HepG2 (cell line): ENCODE measurements around the gene TRPC4AP. TPM values are rescaled to one million over a fixed set of nuclear protein-coding genes. Genes with fewer than 3 reads are reported as not detected.

Experiments used
- ATAC-seq: fragments of 200-7000 bp; cut with Tn5 transposase; 3 replicates; pipeline ENCODE4 v1.9.1; 2020; ENCODE audit warnings: mild to moderate bottlenecking, moderate library complexity
- BruUV-seq: library from RNA; stranded (reverse); fragments of 400-500 nt; replicated peaks from 2 replicates; lab custom pipeline; 2021; lab: Mats Ljungman, UMichigan
- CTCF ChIA-PET: fragments of 300-600 bp; formaldehyde crosslinking; extraction: SDS; loops from one replicate; lab custom pipeline; 2021; ENCODE audit warnings: low total read pairs, inconsistent platforms, low intra/inter-chr PET ratio; lab: Yijun Ruan, JAX
- POLR2A ChIA-PET: fragments of 350-600 bp; sonication (Branson Sonifier 250); formaldehyde crosslinking; loops from one replicate; lab custom pipeline; 2020; ENCODE audit warnings: antibody characterized with exemption, inconsistent platforms; lab: Yijun Ruan, JAX
- DNase-seq: peaks from one replicate; pipeline ENCODE4 v3.0.0-alpha.2; 2015; ENCODE audit warnings: low spot score
- FAIRE-seq: peaks from 3 replicates; lab custom pipeline; 2011; peaks lifted over from hg19 to GRCh38; lab: Jason Lieb, UNC
- H2AFZ ChIP-seq: one replicate; pipeline ENCODE4 v1.6.1; 2011; ENCODE audit warnings: low read length, inconsistent platforms
- H3K27ac ChIP-seq: fragments of 300-600 bp; 3 replicates; pipeline ENCODE4 v1.8.0; 2011; ENCODE audit warnings: mixed run types, mild to moderate bottlenecking, mixed read lengths, low read length, inconsistent platforms; ENCODE audit not compliant: insufficient read depth; ENCODE audit errors: extremely low read length
- H3K27me3 ChIP-seq, 2 experiments: fragments of 200-600 bp in 1 of 2; 2 replicates in 1 of 2; 3 replicates in 1 of 2; pipeline versions ENCODE4 v1.6.0 to v1.8.0; 2011; ENCODE audit warnings: low read length in 2 of 2, mild to moderate bottlenecking in 2 of 2, moderate library complexity in 2 of 2, inconsistent platforms in 1 of 2; ENCODE audit not compliant: insufficient read depth in 2 of 2, control insufficient read depth in 1 of 2
- H3K36me3 ChIP-seq, 2 experiments: fragments of 200-600 bp in 1 of 2; replicated peaks in 1 of 2; 2 replicates in 1 of 2; 3 replicates in 1 of 2; pipeline versions ENCODE4 v1.5.1 to v1.8.0; 2011; ENCODE audit warnings: low read length in 2 of 2, inconsistent platforms in 1 of 2; ENCODE audit not compliant: insufficient read depth in 2 of 2, control insufficient read depth in 1 of 2
- H3K4me1 ChIP-seq: 2 replicates; pipeline ENCODE4 v1.5.1; 2012; ENCODE audit warnings: low read length, inconsistent platforms; ENCODE audit not compliant: insufficient read depth
- H3K4me2 ChIP-seq: 2 replicates; pipeline ENCODE4 v1.6.0; 2011; ENCODE audit warnings: low read depth, low read length, inconsistent platforms
- H3K4me3 ChIP-seq, 3 experiments: fragments of 200-600 bp in 1 of 3; sonication (generic), shearing (Covaris generic) in 1 of 3; replicated peaks in 1 of 3; 2 replicates each; pipeline ENCODE4 v1.5.1; 2011 to 2016; ENCODE audit warnings: low read length in 3 of 3, inconsistent platforms in 2 of 3, low read depth in 2 of 3, mild to moderate bottlenecking in 2 of 3, control low read depth in 1 of 3, mixed read lengths in 1 of 3; ENCODE audit not compliant: insufficient read depth in 1 of 3
- H3K79me2 ChIP-seq: one replicate; pipeline ENCODE4 v1.6.1; 2011; ENCODE audit warnings: low read length, inconsistent platforms; ENCODE audit not compliant: insufficient read depth
- H3K9ac ChIP-seq: 2 replicates; pipeline ENCODE4 v1.6.0; 2011; ENCODE audit warnings: mild to moderate bottlenecking, low read depth, low read length, inconsistent platforms; ENCODE audit not compliant: insufficient read depth
- H3K9me3 ChIP-seq: 2 replicates; pipeline ENCODE4 v1.5.1; 2012; ENCODE audit warnings: mild to moderate bottlenecking, low read length
- H4K20me1 ChIP-seq: 2 replicates; pipeline ENCODE4 v1.6.0; 2011; ENCODE audit warnings: inconsistent platforms, mild to moderate bottlenecking, low read length, moderate library complexity; ENCODE audit not compliant: insufficient read depth
- GABPA ChIP-seq, 2 experiments: IDR thresholded peaks; 2 replicates each; pipeline ENCODE4 v1.6.1; 2011 to 2016; ENCODE audit warnings: low read depth in 2 of 2, low read length in 1 of 2, missing biosample characterization in 1 of 2, missing genetic modification characterization in 1 of 2
- HMGXB4 ChIP-seq, 2 experiments: sonication (generic) in 1 of 2; formaldehyde crosslinking in 1 of 2; IDR thresholded peaks; 2 replicates each; pipeline versions ENCODE4 v1.4.0 to v1.6.1; 2018 to 2020; ENCODE audit warnings: missing genetic modification reagents in 2 of 2, borderline replicate concordance in 1 of 2, low read depth in 1 of 2, mild to moderate bottlenecking in 1 of 2, missing biosample characterization in 1 of 2
- KDM3A ChIP-seq: IDR thresholded peaks from 2 replicates; pipeline ENCODE4 v1.6.1; 2018; ENCODE audit warnings: low read depth, missing compliant biosample characterization
- KDM5B ChIP-seq: sonication (generic); formaldehyde crosslinking; IDR thresholded peaks from 2 replicates; pipeline ENCODE4 v1.4.0; 2020; ENCODE audit warnings: missing genetic modification reagents, mild to moderate bottlenecking, borderline replicate concordance
- MIER2 ChIP-seq: IDR thresholded peaks from 2 replicates; pipeline ENCODE4 v1.6.1; 2016; ENCODE audit warnings: missing biosample characterization, missing genetic modification reagents
- NRL ChIP-seq: sonication (generic); formaldehyde crosslinking; IDR thresholded peaks from 2 replicates; pipeline ENCODE4 v1.5.0; 2020; ENCODE audit warnings: missing genetic modification reagents, mild to moderate bottlenecking, moderate library complexity, borderline replicate concordance
- SRSF4 ChIP-seq: fragments of 200-400 bp; formaldehyde crosslinking; IDR thresholded peaks from one replicate; pipeline ENCODE4 v1.6.1; 2018; ENCODE audit warnings: mild to moderate bottlenecking, low read depth, low read length, moderate library complexity; ENCODE audit not compliant: poor library complexity, severe bottlenecking
- TMF1 ChIP-seq: sonication (generic); formaldehyde crosslinking; IDR thresholded peaks from 2 replicates; pipeline ENCODE4 v1.8.1; 2022; ENCODE audit warnings: low read depth, missing genetic modification reagents
- ZBTB49 ChIP-seq: sonication (generic); formaldehyde crosslinking; IDR thresholded peaks from 2 replicates; pipeline ENCODE4 v1.4.0; 2020; ENCODE audit warnings: missing genetic modification reagents, borderline replicate concordance
- ZNF563 ChIP-seq: sonication (generic); formaldehyde crosslinking; IDR thresholded peaks from 2 replicates; pipeline ENCODE4 v1.8.0; 2022; ENCODE audit warnings: mild to moderate bottlenecking, moderate library complexity, missing genetic modification reagents
- ZNF569 ChIP-seq: sonication (generic); formaldehyde crosslinking; IDR thresholded peaks from 2 replicates; pipeline ENCODE4 v1.5.0; 2020; ENCODE audit warnings: mild to moderate bottlenecking, missing genetic modification reagents, moderate library complexity, borderline replicate concordance
- ZSCAN9 ChIP-seq: IDR thresholded peaks from 2 replicates; pipeline ENCODE4 v1.6.1; 2016; ENCODE audit warnings: borderline replicate concordance
- WGBS: methylation state at CpG from one replicate; pipeline ENCODE4 v1.1.6; 2017; ENCODE audit warnings: low lambda C conversion rate; 5-methylcytosine and 5-hydroxymethylcytosine counted together
- in situ Hi-C: cut with HindIII; loops from 2 replicates; pipeline ENCODE4 v1.10.0; 2017; ENCODE audit warnings: low pct_unique_long_range_greater_than_20kb; ENCODE audit not compliant: extremely low pct_ligation_motif_present
- intact Hi-C: fragments of 100-400 bp; cut with micrococcal nuclease; formaldehyde crosslinking; loops from one replicate; pipeline ENCODE4 v1.10.0; 2022; ENCODE audit not compliant: unreplicated experiment
- polyA plus RNA-seq, 8 experiments: library from polyadenylated mRNA; depleted of rRNA in 3 of 8; stranded (reverse) in 7 of 8; unstranded in 1 of 8; fragments of >200 nt; fragmentation: Illumina TruSeq in 4 of 8; extraction: Trizol in 4 of 8; gene quantifications; 2 replicates each; pipeline versions ENCODE4 v1.2.1 to v1.2.3, GENCODE V29; 2011 to 2016; ENCODE audit warnings: low read depth in 4 of 8, missing spikeins in 1 of 8, mixed read lengths in 1 of 8; ENCODE audit not compliant: insufficient read depth in 1 of 8
- total RNA-seq, 5 experiments: library from RNA; depleted of rRNA; stranded (reverse); fragments of >200 nt; fragmentation: Illumina TruSeq; extraction: Trizol; gene quantifications; 2 replicates each; pipeline ENCODE4 v1.2.3, GENCODE V29; 2016; ENCODE audit warnings: low read depth in 1 of 5

TRPC4AP gene
- total and polyA plus RNA-seq, 2 of the 13 experiments (the other 11 are each of a cell fraction or from before 2014, with no cell fraction given), result 136 to 137 TPM

GRCh38 chr20:35120012-35120701, 27.6 kb upstream of the TRPC4AP start (continued):
- TF ChIP-seq ZBTB49 (CRISPR knock-in tag) (no peak), NRL (no peak), ZSCAN9 (CRISPR knock-in tag) (no peak), ZNF563 (CRISPR knock-in tag) (no peak)

GRCh38 chr20:35117629-35118028, 25.0 kb upstream of the TRPC4AP start:
- H3K36me3 ChIP-seq, result peaks cover 14 to 30% of the 10 kb centered on the region in 2 experiments
- H3K9ac ChIP-seq, result no peak overlapping the region
- H3K27ac ChIP-seq, result no peak overlapping the region
- H4K20me1 ChIP-seq, result no peaks in the 10 kb centered on the region
- H3K79me2 ChIP-seq, result no peaks in the 10 kb centered on the region
- intact Hi-C loops (no loop called here), in situ Hi-C loops (no loop called here)
- H2AFZ ChIP-seq, result no peak overlapping the region
- no peaks in the 10 kb centered on the region for H3K9me3 ChIP-seq
- H3K4me2 ChIP-seq, result no peak overlapping the region
- 94% methylated on average over 1 of the region's 1 CpG for WGBS
- no peak overlapping the region for H3K4me3 ChIP-seq
- ChIA-PET POLR2A (no interaction called here), CTCF (no interaction called here)
- ATAC-seq (no peak), DNase-seq (no peak), FAIRE-seq (no peak)
- no peaks in the 10 kb centered on the region for H3K4me1 ChIP-seq
- no peaks in the 10 kb centered on the region for H3K27me3 ChIP-seq
- TF ChIP-seq HMGXB4 (CRISPR knock-in tag; IDR thresholded peaks at IDR 0.05; ENCODE audit: borderline replicate concordance in 1 of 2, low read depth in 1 of 2), result no peak
- TF ChIP-seq GABPA (IDR thresholded peaks at IDR 0.05; ENCODE audit: low read depth, low read length), result no peak
- no peak for TF ChIP-seq GABPA (CRISPR knock-in tag; IDR thresholded peaks at IDR 0.05; ENCODE audit: low read depth)
- no peak for TF ChIP-seq MIER2 (CRISPR knock-in tag)
- TF ChIP-seq TMF1, result no peak
- no peak for TF ChIP-seq KDM3A (CRISPR knock-in tag)
- TF ChIP-seq SRSF4, result no peak
- TF ChIP-seq ZNF569, result no peak
- no peak for TF ChIP-seq KDM5B
- no TSS peak for BruUV-seq
